Nephron progenitor cell (in vitro differentiated cells): Measurements from ENCODE around the gene MAPKAPK3.

Source experiments
- DNase-seq: peaks from one replicate; pipeline ENCODE4 v3.0.0; 2021
- H3K27ac Mint-ChIP-seq: 2 replicates; pipeline ENCODE4 v1.8.0; 2021; ENCODE audit warnings: mild to moderate bottlenecking, moderate library complexity, mixed read lengths
- H3K27me3 Mint-ChIP-seq: 2 replicates; pipeline ENCODE4 v1.8.0; 2021; ENCODE audit warnings: mild to moderate bottlenecking, low read depth, mixed read lengths; ENCODE audit not compliant: poor library complexity
- H3K36me3 Mint-ChIP-seq: 2 replicates; pipeline ENCODE4 v1.8.0; 2021; ENCODE audit warnings: low read depth, mixed read lengths
- H3K4me1 Mint-ChIP-seq: 2 replicates; pipeline ENCODE4 v1.8.0; 2021; ENCODE audit warnings: mixed read lengths
- H3K4me3 Mint-ChIP-seq: 2 replicates; pipeline ENCODE4 v1.8.0; 2021; ENCODE audit warnings: mild to moderate bottlenecking, moderate library complexity, mixed read lengths
- H3K9me3 Mint-ChIP-seq: 2 replicates; pipeline ENCODE4 v1.8.0; 2021; ENCODE audit warnings: mild to moderate bottlenecking, moderate library complexity, mixed read lengths
- TF ChIP-seq, protein P1 (sequence below): fragments of 200-600 bp; sonication (generic); IDR thresholded peaks from 2 replicates; pipeline ENCODE4 v1.5.0; 2021; ENCODE audit warnings: antibody characterized with exemption

MAPKAPK3 gene

DNA sequence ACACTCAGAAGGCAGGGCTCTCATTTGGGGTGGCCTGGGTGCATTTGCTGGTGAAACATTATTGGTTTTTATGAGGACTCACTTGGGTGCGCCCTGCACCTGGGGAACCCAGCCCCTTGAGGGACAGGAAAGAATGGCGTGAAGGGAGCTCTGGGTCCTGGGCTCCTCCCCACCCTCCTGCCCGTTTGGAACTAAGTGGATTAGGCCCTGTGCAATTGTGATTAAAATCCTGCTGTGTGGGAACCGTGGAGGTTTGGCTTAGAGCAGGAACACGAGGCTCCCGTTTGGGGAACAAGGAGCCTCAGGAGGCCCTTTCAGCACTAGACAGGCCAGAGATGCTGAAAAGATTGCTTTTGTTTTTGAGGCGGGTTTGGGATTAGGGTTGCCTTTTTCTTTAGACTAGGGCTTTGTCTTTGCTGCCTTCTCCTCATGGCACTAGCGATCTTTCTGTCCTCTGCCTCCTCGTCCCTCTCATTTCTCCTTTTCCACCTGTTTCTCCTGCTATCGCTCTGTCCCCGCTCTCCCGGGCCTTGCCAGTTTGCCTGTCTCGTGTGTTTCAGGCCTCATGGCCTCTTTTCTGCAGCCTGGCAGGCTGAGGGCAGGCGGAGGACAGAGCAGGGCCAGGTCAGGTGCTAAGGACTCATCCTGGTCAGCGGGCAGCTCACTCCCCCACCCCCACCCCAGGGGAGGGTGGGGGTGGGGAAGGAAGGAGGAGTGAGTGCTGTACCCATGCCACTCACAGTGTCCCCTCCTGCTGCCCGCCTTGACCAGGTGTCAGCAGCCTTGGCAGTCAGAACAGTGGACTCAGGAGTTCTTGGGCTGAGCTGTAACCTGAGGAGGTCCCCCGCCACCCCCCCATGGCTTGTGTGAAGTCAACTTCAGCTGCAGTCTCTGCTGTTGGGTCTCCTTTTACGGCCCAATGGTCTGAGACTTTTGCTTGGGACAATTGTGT lies 8.6 kb downstream of the MAPKAPK3 start:
- DNase-seq, result no peak
- TF ChIP-seq, protein P1, sequence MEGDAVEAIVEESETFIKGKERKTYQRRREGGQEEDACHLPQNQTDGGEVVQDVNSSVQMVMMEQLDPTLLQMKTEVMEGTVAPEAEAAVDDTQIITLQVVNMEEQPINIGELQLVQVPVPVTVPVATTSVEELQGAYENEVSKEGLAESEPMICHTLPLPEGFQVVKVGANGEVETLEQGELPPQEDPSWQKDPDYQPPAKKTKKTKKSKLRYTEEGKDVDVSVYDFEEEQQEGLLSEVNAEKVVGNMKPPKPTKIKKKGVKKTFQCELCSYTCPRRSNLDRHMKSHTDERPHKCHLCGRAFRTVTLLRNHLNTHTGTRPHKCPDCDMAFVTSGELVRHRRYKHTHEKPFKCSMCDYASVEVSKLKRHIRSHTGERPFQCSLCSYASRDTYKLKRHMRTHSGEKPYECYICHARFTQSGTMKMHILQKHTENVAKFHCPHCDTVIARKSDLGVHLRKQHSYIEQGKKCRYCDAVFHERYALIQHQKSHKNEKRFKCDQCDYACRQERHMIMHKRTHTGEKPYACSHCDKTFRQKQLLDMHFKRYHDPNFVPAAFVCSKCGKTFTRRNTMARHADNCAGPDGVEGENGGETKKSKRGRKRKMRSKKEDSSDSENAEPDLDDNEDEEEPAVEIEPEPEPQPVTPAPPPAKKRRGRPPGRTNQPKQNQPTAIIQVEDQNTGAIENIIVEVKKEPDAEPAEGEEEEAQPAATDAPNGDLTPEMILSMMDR, result no peak
- Mint-ChIP-seq H3K27me3 (peaks cover 9% of the 10 kb centered on the region), H3K36me3 (no peaks in the 10 kb centered on the region), H3K4me1 (peaks cover 32% of the 10 kb centered on the region), H3K9me3 (no peaks in the 10 kb centered on the region), H3K27ac (peak overlapping the region; percentile 95), H3K4me3 (no peak overlapping the region)

DNA sequence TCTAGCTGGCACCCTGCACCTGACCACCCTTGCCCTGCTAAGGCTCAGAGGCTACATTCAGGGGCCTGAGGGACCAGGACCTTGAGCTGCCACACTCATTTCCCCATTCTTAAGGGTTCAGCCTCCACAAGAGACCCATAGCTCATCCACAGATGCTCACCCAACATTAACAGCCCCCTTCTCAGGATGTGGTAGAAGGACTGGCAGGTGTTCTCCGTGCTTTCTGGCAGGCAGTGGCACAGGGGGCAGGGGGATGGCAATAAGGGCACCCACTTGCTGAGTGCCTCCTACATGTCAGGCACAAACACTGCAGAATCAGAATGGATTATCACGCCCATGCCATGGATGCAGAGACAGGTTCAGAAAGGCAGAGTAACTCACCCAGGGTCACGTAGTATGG lies 9.4 kb downstream of the MAPKAPK3 start:
- Mint-ChIP-seq H3K4me3 (no peak overlapping the region), H3K9me3 (no peaks in the 10 kb centered on the region), H3K4me1 (peaks cover 38% of the 10 kb centered on the region), H3K36me3 (no peaks in the 10 kb centered on the region), H3K27ac (no peak overlapping the region), H3K27me3 (peaks cover 9% of the 10 kb centered on the region)
- no peak for DNase-seq
- TF ChIP-seq, protein P1, result no peak

DNA sequence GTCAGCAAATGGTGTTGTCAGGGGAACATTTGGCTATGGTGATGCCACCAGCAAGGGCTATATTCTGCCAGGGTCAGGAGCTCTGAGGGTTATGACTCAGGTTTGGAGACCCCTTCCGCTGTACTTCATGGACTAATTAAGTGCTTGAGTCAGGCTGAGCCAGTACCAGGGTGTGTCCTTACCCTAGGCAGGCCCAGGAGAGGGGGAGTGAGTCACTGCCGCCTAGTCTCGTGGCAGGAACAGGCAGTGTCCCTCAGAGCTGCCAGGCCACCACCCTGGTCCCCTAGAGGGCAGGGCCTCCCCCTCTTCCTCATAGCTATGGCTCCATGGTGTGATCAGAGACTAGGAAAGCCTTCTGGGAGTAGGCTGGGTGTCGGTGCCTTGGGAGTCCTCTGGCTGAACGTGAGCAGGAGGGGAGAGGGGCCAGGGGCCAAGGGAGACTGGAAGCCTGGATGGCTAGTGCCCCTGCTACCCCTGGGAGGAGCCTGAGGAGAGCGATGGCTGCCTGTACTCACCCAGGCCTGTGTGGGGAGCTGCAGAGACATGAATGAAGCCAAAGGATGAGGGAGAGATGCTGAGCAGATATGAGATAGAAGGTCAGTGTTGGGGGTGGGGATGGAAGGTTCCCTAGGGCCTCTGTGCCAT lies 10.6 kb downstream of the MAPKAPK3 start:
- H3K27ac Mint-ChIP-seq, result no peak overlapping the region

DNA sequence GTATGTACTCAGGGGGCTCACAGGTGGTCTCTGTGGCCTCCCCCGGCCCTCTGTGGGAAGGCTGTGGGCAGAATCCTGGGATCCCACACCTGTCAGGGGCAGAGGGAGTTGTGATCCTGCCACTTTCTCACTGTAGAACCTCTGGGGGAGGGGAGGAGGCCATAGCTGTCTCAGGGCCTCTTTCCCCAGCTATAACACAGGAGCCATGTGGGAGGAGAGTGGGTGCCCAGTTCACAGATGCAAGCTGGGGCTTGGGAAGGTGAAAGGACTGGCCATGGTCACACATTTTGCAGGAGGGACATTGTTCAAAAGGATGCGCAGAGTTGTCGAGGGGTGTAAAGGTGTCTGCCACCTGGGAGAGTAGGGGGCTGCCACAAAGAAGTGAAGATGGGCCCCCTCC lies 11.7 kb downstream of the MAPKAPK3 start:
- DNase-seq, result no peak
- H3K9me3 Mint-ChIP-seq, result no peaks in the 10 kb centered on the region
- H3K4me1 Mint-ChIP-seq, result peaks cover 54% of the 10 kb centered on the region
- TF ChIP-seq, protein P1, result no peak
- no peak overlapping the region for H3K27ac Mint-ChIP-seq
- H3K27me3 Mint-ChIP-seq, result peaks cover 9% of the 10 kb centered on the region
- H3K36me3 Mint-ChIP-seq, result no peaks in the 10 kb centered on the region
- H3K4me3 Mint-ChIP-seq, result no peak overlapping the region

More for the DNA sequence above, 10.6 kb downstream of the MAPKAPK3 start:
- DNase-seq, result no peak
- peaks cover 49% of the 10 kb centered on the region for H3K4me1 Mint-ChIP-seq
- TF ChIP-seq, protein P1, result peak; percentile 14
- no peaks in the 10 kb centered on the region for H3K9me3 Mint-ChIP-seq
- peaks cover 9% of the 10 kb centered on the region for H3K27me3 Mint-ChIP-seq
- H3K36me3 Mint-ChIP-seq, result no peaks in the 10 kb centered on the region
- H3K4me3 Mint-ChIP-seq, result no peak overlapping the region

DNA sequence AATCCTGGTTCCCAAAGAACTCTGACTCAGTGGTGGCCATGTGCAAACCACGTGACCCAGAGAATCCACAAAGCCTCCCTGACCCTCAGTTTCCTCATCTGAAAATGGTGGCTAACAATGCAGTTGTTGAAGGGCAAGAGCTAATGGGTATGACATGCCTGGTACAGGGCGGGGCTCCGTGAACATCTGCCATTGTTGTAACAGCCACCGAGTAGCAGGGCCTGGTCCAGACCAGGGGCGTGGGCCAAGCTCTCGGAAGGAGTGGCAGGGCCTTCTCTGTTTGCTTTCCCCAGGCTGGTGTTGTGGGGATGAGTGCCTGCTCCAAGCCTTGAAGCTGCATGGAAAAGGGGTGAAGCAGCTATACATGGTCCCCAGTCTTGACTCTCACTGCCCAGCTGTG lies 13.4 kb downstream of the MAPKAPK3 start:
- peaks cover 10% of the 10 kb centered on the region for H3K27me3 Mint-ChIP-seq
- H3K27ac Mint-ChIP-seq, result no peak overlapping the region
- H3K9me3 Mint-ChIP-seq, result no peaks in the 10 kb centered on the region
- DNase-seq, result no peak
- H3K4me3 Mint-ChIP-seq, result no peak overlapping the region
- TF ChIP-seq, protein P1, result no peak
- H3K4me1 Mint-ChIP-seq, result peaks cover 46% of the 10 kb centered on the region
- no peaks in the 10 kb centered on the region for H3K36me3 Mint-ChIP-seq
